H1 (cell line): ENCODE measurements around the gene GRIK4. TPM values are rescaled to one million over a fixed set of nuclear protein-coding genes. Genes with fewer than 3 reads are reported as not detected.

ENCODE experiments used
- CBX8 ChIP-seq: fragments of 300-800, 300-1000 bp; sonication (generic); IDR thresholded peaks from 2 replicates; pipeline ENCODE4 v1.7.1; 2016; ENCODE audit warnings: low read depth, low read length, borderline replicate concordance
- CEBPB ChIP-seq: IDR thresholded peaks from 2 replicates; pipeline ENCODE4 v1.6.1; 2012; ENCODE audit warnings: low read depth, low read length
- EGR1 ChIP-seq: IDR thresholded peaks from 2 replicates; pipeline ENCODE4 v1.6.1; 2011; ENCODE audit warnings: low read depth, low read length, borderline replicate concordance
- EZH2 ChIP-seq: fragments of 200-600 bp; sonication (generic); IDR thresholded peaks from 2 replicates; pipeline ENCODE4 v1.7.1; 2012; ENCODE audit warnings: low read depth, mild to moderate bottlenecking, moderate library complexity, low read length, inconsistent platforms; ENCODE audit not compliant: severe bottlenecking
- HDAC2 ChIP-seq, 2 experiments: fragments of 300-600 bp in 1 of 2; sonication (generic) in 1 of 2; IDR thresholded peaks; 2 replicates each; pipeline ENCODE4 v1.6.1; 2011 to 2012; ENCODE audit warnings: low read depth in 2 of 2, low read length in 2 of 2, mild to moderate bottlenecking in 2 of 2, moderate library complexity in 2 of 2, borderline replicate concordance in 1 of 2, inconsistent platforms in 1 of 2
- KDM1A ChIP-seq: fragments of 200-600, 300-600 bp; sonication (generic); IDR thresholded peaks from 2 replicates; pipeline ENCODE4 v1.7.1; 2016; ENCODE audit warnings: mild to moderate bottlenecking, low read length, borderline replicate concordance
- KDM4A ChIP-seq: IDR thresholded peaks from one replicate; pipeline ENCODE4 v1.7.1; 2012; ENCODE audit warnings: low read depth, mild to moderate bottlenecking, moderate library complexity, low read length, inconsistent platforms; ENCODE audit not compliant: severe bottlenecking
- MAFK ChIP-seq: IDR thresholded peaks from 2 replicates; pipeline ENCODE4 v1.6.1; 2012; ENCODE audit warnings: low read depth, mild to moderate bottlenecking, improper control_type of control experiment, low read length
- NANOG ChIP-seq: IDR thresholded peaks from 2 replicates; pipeline ENCODE4 v1.6.1; 2011; ENCODE audit warnings: low read length, low read depth, mild to moderate bottlenecking, inconsistent platforms; ENCODE audit not compliant: insufficient read depth, poor library complexity, severe bottlenecking
- RXRA ChIP-seq: IDR thresholded peaks from 2 replicates; pipeline ENCODE4 v1.6.1; 2011; ENCODE audit warnings: low read depth, mild to moderate bottlenecking, low read length, moderate library complexity; ENCODE audit not compliant: insufficient read depth
- SIN3A ChIP-seq, 2 experiments: IDR thresholded peaks in 1 of 2; conservative IDR thresholded peaks in 1 of 2; 2 replicates each; pipeline ENCODE4 v1.6.1; 2011 to 2012; ENCODE audit warnings: low read length in 2 of 2, improper control_type of control experiment in 1 of 2, low read depth in 1 of 2, mild to moderate bottlenecking in 1 of 2
- SP4 ChIP-seq: IDR thresholded peaks from 2 replicates; pipeline ENCODE4 v1.6.1; 2012; ENCODE audit warnings: low read length, inconsistent platforms
- polyA plus RNA-seq, 7 experiments: library from polyadenylated mRNA; depleted of rRNA in 3 of 7; stranded (reverse) in 5 of 7; unstranded in 2 of 7; fragments of >200 nt in 5 of 7; fragments of 200-250 nt in 2 of 7; gene quantifications; 1 replicate in 5 of 7; 2 replicates in 1 of 7; 4 replicates in 1 of 7; pipeline versions ENCODE4 v1.2.1 to v1.2.3, GENCODE V29; 2011 to 2013; ENCODE audit warnings: missing spikeins in 2 of 7, mixed read lengths in 2 of 7
- total RNA-seq: library from RNA; stranded (reverse); fragmentation: NEBNext Ultra II Directional; extraction: Animal tissue kit (Norgen Biotek cat#: 25700); gene quantifications from 2 replicates; pipeline ENCODE4 v1.2.1, GENCODE V29; 2021

Gene GRIK4
- total and polyA plus RNA-seq, 2 of the 8 experiments (the other 6 are each of a cell fraction or from before 2014, with no cell fraction given): 1.2 to 2.9 TPM

DNA sequence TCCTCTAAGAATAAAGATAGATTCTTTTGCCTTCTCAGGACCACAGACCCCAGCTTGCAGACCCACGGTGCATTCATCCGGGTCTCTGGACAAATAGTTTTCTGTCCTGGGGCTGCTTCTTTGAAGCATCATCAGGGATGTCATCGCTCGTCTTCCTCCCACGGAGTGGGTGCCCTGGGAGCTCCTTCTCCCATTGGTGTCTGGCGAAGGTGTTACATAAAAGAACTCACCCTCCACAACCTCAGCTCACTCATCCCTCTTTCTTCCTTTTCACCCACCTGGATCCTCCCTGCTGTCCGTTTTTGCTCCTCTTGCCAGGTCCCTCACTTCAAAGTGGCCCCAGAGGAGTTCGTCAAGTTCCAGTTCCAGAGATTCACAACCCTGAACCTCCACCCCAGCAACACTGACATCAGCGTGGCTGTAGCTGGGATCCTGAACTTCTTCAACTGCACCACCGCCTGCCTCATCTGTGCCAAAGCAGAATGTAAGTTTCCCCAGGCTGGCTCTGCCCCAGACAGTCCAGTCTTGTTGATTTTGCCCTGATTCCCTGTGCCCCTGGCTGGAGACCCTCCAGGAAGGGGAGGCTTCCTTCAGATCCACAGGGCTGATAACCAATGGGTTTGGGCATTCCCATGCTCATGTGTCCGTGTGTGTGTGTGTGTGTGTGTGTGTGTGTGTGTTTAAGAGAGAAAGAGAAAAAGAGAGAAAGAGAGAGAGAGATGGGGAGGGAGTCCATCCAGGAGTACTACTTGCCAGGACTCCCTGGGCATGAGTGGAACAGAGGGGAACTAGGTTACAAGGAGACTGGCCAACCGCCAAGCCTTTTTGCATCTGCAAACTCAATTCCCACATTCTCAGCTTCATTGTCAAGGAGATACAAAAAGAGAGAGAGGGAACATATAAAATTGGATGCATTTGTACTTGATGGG, 308.2 kb downstream of the GRIK4 start (continued):
- TF ChIP-seq EZH2 (no peak), KDM4A (no peak), EGR1 (no peak), SP4 (no peak), KDM1A (no peak), SIN3A (conservative IDR thresholded peaks at IDR 0.05 in 1 of 2, IDR thresholded peaks at IDR 0.05 in 1 of 2; ENCODE audit: low read depth in 1 of 2, low read length in 2 of 2) (no peak), RXRA (no peak), NANOG (no peak), CBX8 (no peak), CEBPB (no peak), MAFK (no peak), HDAC2 (IDR thresholded peaks at IDR 0.05; ENCODE audit: borderline replicate concordance in 1 of 2, low read depth in 2 of 2, low read length in 2 of 2) (no peak)
